Fibroblast of the conjunctiva (primary cell): ENCODE measurements around the gene CCNY.
"Not testable (repeated sequence)": the region's sequence is repeated elsewhere in the genome, so short reads cannot be mapped to it uniquely, and the experiment has no call there.

ENCODE experiments used
- DNase-seq: peaks from one replicate; pipeline ENCODE4 v3.0.0-alpha.2; 2010; ENCODE audit warnings: low read depth

The CCNY gene

GRCh38 chr10:35487336-35488034, 151.2 kb downstream of the CCNY start:
- DNase-seq = no peak

- DNase-seq = no peak
These were observed 151.9 kb downstream of the CCNY start for GRCh38 chr10:35488228-35488627.

GRCh38 chr10:35492386-35493195, 156.3 kb downstream of the CCNY start:
- DNase-seq = no peak

- no peak for DNase-seq
These were observed 157.1 kb downstream of the CCNY start for GRCh38 chr10:35493196-35494118.

- DNase-seq = no peak
These were observed 159.3 kb downstream of the CCNY start for GRCh38 chr10:35495521-35496119.

GRCh38 chr10:35497909-35498308, 161.6 kb downstream of the CCNY start:
- DNase-seq = no peak

GRCh38 chr10:35498693-35499092, 162.4 kb downstream of the CCNY start:
- no peak for DNase-seq

GRCh38 chr10:35501923-35502322, 165.6 kb downstream of the CCNY start:
- DNase-seq = no peak

- DNase-seq = no peak
These were observed 166.4 kb downstream of the CCNY start for GRCh38 chr10:35502692-35503091.

GRCh38 chr10:35503578-35503977, 167.3 kb downstream of the CCNY start:
- DNase-seq = no peak

GRCh38 chr10:35504132-35504531, 167.8 kb downstream of the CCNY start:
- no peak for DNase-seq

GRCh38 chr10:35505241-35505873, 169.0 kb downstream of the CCNY start:
- no peak for DNase-seq

- no peak for DNase-seq
These were observed 170.4 kb downstream of the CCNY start for GRCh38 chr10:35506741-35507140.

GRCh38 chr10:35507519-35508109, 171.3 kb downstream of the CCNY start:
- DNase-seq = no peak

GRCh38 chr10:35508647-35509046, 172.3 kb downstream of the CCNY start:
- DNase-seq = no peak

- no peak for DNase-seq
These were observed 174.6 kb downstream of the CCNY start for GRCh38 chr10:35510891-35511290.

GRCh38 chr10:35511647-35512046, 175.3 kb downstream of the CCNY start:
- DNase-seq = no peak

GRCh38 chr10:35516102-35516670, 179.9 kb downstream of the CCNY start:
- no peak for DNase-seq

- no peak for DNase-seq
These were observed 181.3 kb downstream of the CCNY start for GRCh38 chr10:35517431-35518181.

GRCh38 chr10:35518187-35518586, 181.9 kb downstream of the CCNY start:
- DNase-seq = not testable (repeated sequence)
